Bronchial epithelial cell (primary cell): ENCODE data around the gene GRHL1. TPM values are rescaled to one million over a fixed set of nuclear protein-coding genes. Genes with fewer than 3 reads are reported as not detected.

Source experiments
- DNase-seq: peaks from one replicate; pipeline ENCODE4 v3.0.0-alpha.2; 2010; ENCODE audit warnings: low read depth
- FAIRE-seq: peaks from 2 replicates; lab custom pipeline; 2011; peaks lifted over from hg19 to GRCh38; lab: Jason Lieb, UNC
- H3K27me3 ChIP-seq: 2 replicates; pipeline ENCODE4 v1.5.1; 2011; ENCODE audit warnings: low read length; ENCODE audit not compliant: control insufficient read depth, insufficient read depth
- H3K36me3 ChIP-seq: 2 replicates; pipeline ENCODE4 v1.5.1; 2011; ENCODE audit warnings: low read length; ENCODE audit not compliant: control insufficient read depth, insufficient read depth
- H3K4me3 ChIP-seq: 2 replicates; pipeline ENCODE4 v1.5.1; 2011; ENCODE audit warnings: mild to moderate bottlenecking, low read depth, low read length, control low read depth
- CTCF ChIP-seq: IDR thresholded peaks from 2 replicates; pipeline ENCODE4 v1.5.1; 2011; ENCODE audit warnings: mild to moderate bottlenecking, moderate library complexity, low read length, control low read depth, inconsistent platforms; ENCODE audit not compliant: insufficient read depth, severe bottlenecking
- total RNA-seq: library from RNA; depleted of rRNA; stranded (reverse); fragments of >200 nt; gene quantifications from 2 replicates; pipeline ENCODE4 v1.2.1, GENCODE V29; 2014

GRHL1 gene
- total RNA-seq, 1 donor from 2014 or later, result 25.5 TPM

GRCh38 chr2:10022445-10022844, 71.0 kb downstream of the GRHL1 start:
- Histone ChIP-seq H3K4me3 (no peak overlapping the region), H3K36me3 (no peaks in the 10 kb centered on the region), H3K27me3 (no peaks in the 10 kb centered on the region)
- no peak for TF ChIP-seq CTCF
- FAIRE-seq (no peak), DNase-seq (no peak)

- no peak overlapping the region for H3K4me3 ChIP-seq
- no peak for TF ChIP-seq CTCF
- no peak for FAIRE-seq
- H3K36me3 ChIP-seq, result no peaks in the 10 kb centered on the region
- DNase-seq, result no peak
- no peaks in the 10 kb centered on the region for H3K27me3 ChIP-seq
These were observed 71.6 kb downstream of the GRHL1 start for GRCh38 chr2:10022966-10023662.

GRCh38 chr2:10026940-10027569, 75.6 kb downstream of the GRHL1 start:
- no peak for DNase-seq
- FAIRE-seq, result no peak
- Histone ChIP-seq H3K36me3 (no peaks in the 10 kb centered on the region), H3K4me3 (no peak overlapping the region), H3K27me3 (no peaks in the 10 kb centered on the region)
- TF ChIP-seq CTCF, result no peak

- no peak for FAIRE-seq
These were observed 76.3 kb downstream of the GRHL1 start for GRCh38 chr2:10027660-10028330.

GRCh38 chr2:10028407-10028987, 77.0 kb downstream of the GRHL1 start:
- TF ChIP-seq CTCF, result no peak
- Histone ChIP-seq H3K4me3 (no peak overlapping the region), H3K27me3 (no peaks in the 10 kb centered on the region), H3K36me3 (no peaks in the 10 kb centered on the region)
- DNase-seq, result no peak
- FAIRE-seq, result no peak

More at GRCh38 chr2:10027660-10028330, 76.3 kb downstream of the GRHL1 start:
- no peak for TF ChIP-seq CTCF
- Histone ChIP-seq H3K4me3 (no peak overlapping the region), H3K36me3 (no peaks in the 10 kb centered on the region), H3K27me3 (no peaks in the 10 kb centered on the region)
- no peak for DNase-seq
